GM19324 (cell line): ENCODE measurements around the gene ELMOD1.

ENCODE experiments used
- ATAC-seq: cut with Tn5 transposase; IDR thresholded peaks from one replicate; pipeline ENCODE4 v1.9.1; 2021; ENCODE audit warnings: mild to moderate bottlenecking, moderate library complexity; ENCODE audit not compliant: unreplicated experiment, low FRiP score

ELMOD1 gene

GRCh38 chr11:107625685-107625989, 34.7 kb downstream of the ELMOD1 start:
- ATAC-seq: no peak

- ATAC-seq: no peak
These were observed 40.1 kb downstream of the ELMOD1 start for GRCh38 chr11:107631043-107631442.

GRCh38 chr11:107631931-107632330, 41.0 kb downstream of the ELMOD1 start:
- no peak for ATAC-seq

- ATAC-seq: no peak
These were observed 55.8 kb downstream of the ELMOD1 start for GRCh38 chr11:107646783-107647182.

GRCh38 chr11:107648242-107648641, 57.3 kb downstream of the ELMOD1 start:
- ATAC-seq: no peak

GRCh38 chr11:107651672-107652071, 60.7 kb downstream of the ELMOD1 start:
- ATAC-seq: no peak

- ATAC-seq: no peak
These were observed 62.1 kb downstream of the ELMOD1 start for GRCh38 chr11:107653076-107653475.

GRCh38 chr11:107655602-107656001, 64.7 kb downstream of the ELMOD1 start:
- no peak for ATAC-seq

- ATAC-seq: no peak
These were observed 68.4 kb downstream of the ELMOD1 start for GRCh38 chr11:107659310-107659709.

- ATAC-seq: no peak
These were observed 69.1 kb downstream of the ELMOD1 start for GRCh38 chr11:107660066-107660465.

- ATAC-seq: no peak
These were observed 70.7 kb downstream of the ELMOD1 start for GRCh38 chr11:107661656-107662055.

- ATAC-seq: no peak
These were observed 74.1 kb downstream of the ELMOD1 start for GRCh38 chr11:107665018-107665417.

- ATAC-seq: no peak
These were observed 76.1 kb downstream of the ELMOD1 start for GRCh38 chr11:107666911-107667613.

- ATAC-seq: no peak
These were observed 78.3 kb downstream of the ELMOD1 start for GRCh38 chr11:107669191-107669740.

GRCh38 chr11:107669893-107670601, 79.1 kb downstream of the ELMOD1 start:
- no peak for ATAC-seq

- ATAC-seq: peak; percentile 71
These were observed 85.0 kb downstream of the ELMOD1 start for GRCh38 chr11:107675902-107676301.

- ATAC-seq: peak; percentile 48
These were observed 85.5 kb downstream of the ELMOD1 start for GRCh38 chr11:107676336-107677057.

GRCh38 chr11:107677924-107678631, 87.1 kb downstream of the ELMOD1 start:
- no peak for ATAC-seq

GRCh38 chr11:107678632-107678971, 87.7 kb downstream of the ELMOD1 start:
- no peak for ATAC-seq

- no peak for ATAC-seq
These were observed 88.5 kb downstream of the ELMOD1 start for GRCh38 chr11:107679255-107680024.
